ENCODE results near the gene PRDM1. TPM values are rescaled to one million over a fixed set of nuclear protein-coding genes. Genes with fewer than 3 reads are reported as not detected.
A peak's percentile ranks its signal among the peaks of the same experiment; 100 is the strongest.

Gene PRDM1
- total RNA-seq, 1 experiment from 2014 or later, result 0.11 TPM

- peak overlapping the region; percentile 60 for H3K4me2 ChIP-seq (ENCODE audit: low read depth, low read length, poor library complexity, severe bottlenecking)
- no peak overlapping the region for H3K9ac ChIP-seq (ENCODE audit: low read length)
- peak overlapping the region; percentile 39; the same call in 1 of the 2 replicates for H2AFZ ChIP-seq (ENCODE audit: low read length)
- H3K4me3 ChIP-seq (ENCODE audit: low read length), result peak overlapping the region; percentile 48; the same call in 1 of the 2 replicates
- H4K20me1 ChIP-seq (ENCODE audit: insufficient read depth, low read depth, low read length), result no peaks in the 10 kb centered on the region
- H3K79me2 ChIP-seq (ENCODE audit: low read length), result no peaks in the 10 kb centered on the region
- no peaks in the 10 kb centered on the region for H3K27me3 ChIP-seq (ENCODE audit: low read length)
- H3K36me3 ChIP-seq (ENCODE audit: insufficient read depth, low read length), result no peaks in the 10 kb centered on the region
- H3K4me1 ChIP-seq (ENCODE audit: low read length), result peaks cover 20% of the 10 kb centered on the region
- no peak for DNase-seq
- H3K27ac ChIP-seq (ENCODE audit: low read length), result no peak overlapping the region
- no peaks in the 10 kb centered on the region for H3K9me2 ChIP-seq (replicated peaks; ENCODE audit: insufficient read depth, low read length)
- H3K9me3 ChIP-seq (ENCODE audit: low read length), result no peaks in the 10 kb centered on the region
Measured at GRCh38 chr6:106126482-106126881, 40.3 kb downstream of the PRDM1 start.

DNA sequence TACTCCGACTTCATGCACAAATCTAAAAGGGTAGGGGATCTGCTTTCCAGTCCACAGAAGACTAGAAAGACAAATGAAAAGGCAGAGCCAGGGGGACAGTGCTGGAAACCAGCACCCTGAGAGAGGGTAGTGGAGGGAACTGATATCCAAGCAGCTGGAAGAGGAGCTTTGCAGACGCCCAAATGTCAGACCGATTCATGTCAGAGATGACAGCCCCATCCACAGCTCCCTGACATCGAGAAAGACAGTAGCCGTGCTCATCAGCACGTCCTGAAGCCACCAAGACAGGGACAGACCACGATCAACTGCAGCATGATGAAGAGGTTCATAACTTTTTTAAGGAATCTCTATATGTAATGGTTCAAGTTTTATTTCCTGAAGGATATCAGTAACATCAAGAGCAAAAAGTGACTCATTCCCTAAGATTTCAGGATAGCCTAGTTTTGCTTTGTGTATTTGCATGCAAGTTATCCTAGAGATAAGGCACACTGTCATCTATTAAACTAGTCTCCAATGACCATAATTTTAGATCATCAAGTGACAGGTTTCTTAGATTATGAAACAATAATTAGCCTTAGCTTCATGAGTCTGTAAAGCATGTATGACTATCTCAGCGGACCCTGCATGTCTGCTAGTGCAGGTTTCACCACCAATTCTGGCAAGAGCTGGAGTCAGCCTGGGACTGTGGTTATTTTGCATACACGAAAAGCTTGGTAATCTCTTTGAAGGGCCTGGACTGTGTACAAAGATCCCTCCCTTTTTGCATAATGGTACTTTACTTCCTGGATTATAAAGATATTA is 43.0 kb downstream of the PRDM1 start:
- Histone ChIP-seq H3K27me3 (ENCODE audit: low read length) (no peaks in the 10 kb centered on the region), H3K4me2 (ENCODE audit: low read depth, low read length, poor library complexity, severe bottlenecking) (peak overlapping the region; percentile 43), H3K4me3 (ENCODE audit: low read length) (no peak overlapping the region), H3K9ac (ENCODE audit: low read length) (no peak overlapping the region), H3K79me2 (ENCODE audit: low read length) (no peaks in the 10 kb centered on the region), H3K9me2 (replicated peaks; ENCODE audit: insufficient read depth, low read length) (no peaks in the 10 kb centered on the region), H3K36me3 (ENCODE audit: insufficient read depth, low read length) (no peaks in the 10 kb centered on the region), H2AFZ (ENCODE audit: low read length) (no peak overlapping the region), H3K9me3 (ENCODE audit: low read length) (no peaks in the 10 kb centered on the region), H3K4me1 (ENCODE audit: low read length) (peaks cover 20% of the 10 kb centered on the region), H4K20me1 (ENCODE audit: insufficient read depth, low read depth, low read length) (no peaks in the 10 kb centered on the region), H3K27ac (ENCODE audit: low read length) (no peak overlapping the region)
- peak; percentile 51 for DNase-seq

DNA sequence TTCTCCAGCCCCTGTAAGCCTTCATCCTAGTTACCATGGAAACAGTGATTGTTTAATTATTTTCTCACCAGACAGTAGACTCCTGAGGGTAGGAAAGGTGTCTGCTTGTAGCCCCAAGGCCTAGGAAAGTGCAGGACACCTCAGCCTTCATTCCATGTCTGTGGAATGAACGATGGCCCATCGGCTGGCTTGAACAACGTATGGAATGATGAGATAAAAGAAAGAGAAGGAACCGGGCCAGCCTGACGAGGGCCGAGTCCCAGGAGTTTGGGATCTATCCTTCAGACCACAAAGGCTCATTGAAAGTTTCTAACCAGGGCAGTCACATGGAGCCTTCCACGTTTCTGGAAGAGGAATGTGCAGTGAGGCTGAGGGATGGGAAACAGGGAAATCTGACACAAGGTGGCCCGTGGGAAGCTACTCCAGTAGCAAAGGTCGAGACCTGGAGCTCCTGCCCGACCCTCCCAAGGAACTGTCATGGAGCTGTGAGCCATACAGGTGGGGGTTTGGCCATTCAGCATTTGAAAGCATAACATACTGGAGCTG is 46.1 kb downstream of the PRDM1 start:
- no peak for DNase-seq

DNA sequence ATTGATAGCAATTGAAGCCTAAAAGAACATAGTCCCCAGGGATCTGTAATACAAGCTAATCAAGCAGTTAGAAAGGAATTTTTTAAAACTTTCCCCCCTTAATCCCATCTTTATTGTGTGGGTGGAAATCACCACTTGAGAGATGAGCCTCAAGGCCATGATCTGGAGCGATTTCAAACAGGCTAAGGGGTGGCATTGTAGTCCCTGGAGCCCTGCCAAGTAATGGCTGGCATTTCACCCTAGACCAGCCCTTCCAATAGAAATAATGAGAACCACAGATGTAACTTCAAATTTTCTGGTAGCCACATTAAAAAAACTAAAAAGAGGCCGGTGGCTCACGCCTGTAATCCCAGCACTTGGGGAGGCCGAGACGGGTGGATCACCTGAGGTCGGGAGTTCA is 46.9 kb downstream of the PRDM1 start:
- Histone ChIP-seq H3K27me3 (ENCODE audit: low read length) (no peaks in the 10 kb centered on the region), H3K4me3 (ENCODE audit: low read length) (no peak overlapping the region), H3K4me2 (ENCODE audit: low read depth, low read length, poor library complexity, severe bottlenecking) (no peak overlapping the region), H3K9me3 (ENCODE audit: low read length) (no peaks in the 10 kb centered on the region), H3K4me1 (ENCODE audit: low read length) (peaks cover 16% of the 10 kb centered on the region), H4K20me1 (ENCODE audit: insufficient read depth, low read depth, low read length) (no peaks in the 10 kb centered on the region), H3K79me2 (ENCODE audit: low read length) (no peaks in the 10 kb centered on the region), H3K36me3 (ENCODE audit: insufficient read depth, low read length) (no peaks in the 10 kb centered on the region), H3K9ac (ENCODE audit: low read length) (no peak overlapping the region), H2AFZ (ENCODE audit: low read length) (no peak overlapping the region), H3K27ac (ENCODE audit: low read length) (no peak overlapping the region), H3K9me2 (replicated peaks; ENCODE audit: insufficient read depth, low read length) (no peaks in the 10 kb centered on the region)
- no peak for DNase-seq

More for the DNA sequence above, 46.1 kb downstream of the PRDM1 start:
- H2AFZ ChIP-seq (ENCODE audit: low read length), result no peak overlapping the region
- H3K4me3 ChIP-seq (ENCODE audit: low read length), result no peak overlapping the region
- H3K27me3 ChIP-seq (ENCODE audit: low read length), result no peaks in the 10 kb centered on the region
- H3K9me2 ChIP-seq (replicated peaks; ENCODE audit: insufficient read depth, low read length), result no peaks in the 10 kb centered on the region
- no peaks in the 10 kb centered on the region for H4K20me1 ChIP-seq (ENCODE audit: insufficient read depth, low read depth, low read length)
- H3K4me1 ChIP-seq (ENCODE audit: low read length), result peaks cover 16% of the 10 kb centered on the region
- H3K36me3 ChIP-seq (ENCODE audit: insufficient read depth, low read length), result no peaks in the 10 kb centered on the region
- no peaks in the 10 kb centered on the region for H3K79me2 ChIP-seq (ENCODE audit: low read length)
- no peak overlapping the region for H3K9ac ChIP-seq (ENCODE audit: low read length)
- H3K9me3 ChIP-seq (ENCODE audit: low read length), result no peaks in the 10 kb centered on the region
- H3K27ac ChIP-seq (ENCODE audit: low read length), result no peak overlapping the region
- no peak overlapping the region for H3K4me2 ChIP-seq (ENCODE audit: low read depth, low read length, poor library complexity, severe bottlenecking)

DNA sequence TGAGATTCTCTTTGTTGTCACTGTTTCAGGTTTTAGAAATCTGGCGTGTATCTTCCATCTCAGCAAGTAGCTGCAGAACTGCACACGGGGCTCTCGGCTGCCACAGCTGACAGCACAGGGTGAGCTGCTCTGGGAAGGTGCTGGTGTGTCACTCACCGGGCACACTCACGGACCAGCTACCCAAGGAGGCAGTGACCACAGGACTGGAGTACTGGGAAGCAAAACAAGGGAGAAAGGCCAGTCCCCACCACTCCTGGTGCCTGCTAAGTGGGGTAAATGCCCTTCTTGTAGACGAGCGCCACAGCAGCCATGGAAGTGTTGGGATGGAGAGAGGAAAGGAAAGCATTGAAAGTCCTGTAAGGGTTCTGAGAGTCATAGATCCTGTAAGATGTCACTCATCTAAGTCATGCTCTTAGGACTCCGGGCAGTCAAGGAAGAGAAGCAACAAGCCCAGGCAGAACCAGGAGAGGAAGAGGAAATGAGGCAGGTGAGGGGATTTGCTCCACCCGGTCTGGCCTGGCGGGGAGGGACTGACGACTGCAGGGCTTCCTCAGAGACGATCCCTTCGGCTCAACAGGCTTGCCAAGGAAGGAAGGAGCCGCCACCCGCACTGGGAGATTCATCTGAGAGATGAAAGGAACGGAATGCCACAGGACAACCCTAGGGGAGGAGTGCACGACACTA is 48.1 kb downstream of the PRDM1 start:
- H2AFZ ChIP-seq (ENCODE audit: low read length), result no peak overlapping the region
- H3K9me3 ChIP-seq (ENCODE audit: low read length), result no peaks in the 10 kb centered on the region
- H3K79me2 ChIP-seq (ENCODE audit: low read length), result no peaks in the 10 kb centered on the region
- DNase-seq, result no peak
- no peaks in the 10 kb centered on the region for H3K27me3 ChIP-seq (ENCODE audit: low read length)
- H3K27ac ChIP-seq (ENCODE audit: low read length), result no peak overlapping the region
- H3K4me1 ChIP-seq (ENCODE audit: low read length), result peaks cover 14% of the 10 kb centered on the region
- no peak overlapping the region for H3K9ac ChIP-seq (ENCODE audit: low read length)
- no peak overlapping the region for H3K4me3 ChIP-seq (ENCODE audit: low read length)
- H3K9me2 ChIP-seq (replicated peaks; ENCODE audit: insufficient read depth, low read length), result no peaks in the 10 kb centered on the region
- H4K20me1 ChIP-seq (ENCODE audit: insufficient read depth, low read depth, low read length), result no peaks in the 10 kb centered on the region
- no peak overlapping the region for H3K4me2 ChIP-seq (ENCODE audit: low read depth, low read length, poor library complexity, severe bottlenecking)
- no peaks in the 10 kb centered on the region for H3K36me3 ChIP-seq (ENCODE audit: insufficient read depth, low read length)

- H2AFZ ChIP-seq (ENCODE audit: low read length), result no peak overlapping the region
- H3K9ac ChIP-seq (ENCODE audit: low read length), result no peak overlapping the region
- no peaks in the 10 kb centered on the region for H3K9me2 ChIP-seq (replicated peaks; ENCODE audit: insufficient read depth, low read length)
- no peak overlapping the region for H3K27ac ChIP-seq (ENCODE audit: low read length)
- H3K4me1 ChIP-seq (ENCODE audit: low read length), result peaks cover 6% of the 10 kb centered on the region
- no peaks in the 10 kb centered on the region for H3K27me3 ChIP-seq (ENCODE audit: low read length)
- H3K9me3 ChIP-seq (ENCODE audit: low read length), result no peaks in the 10 kb centered on the region
- H3K4me2 ChIP-seq (ENCODE audit: low read depth, low read length, poor library complexity, severe bottlenecking), result no peak overlapping the region
- no peak for DNase-seq
- H3K36me3 ChIP-seq (ENCODE audit: insufficient read depth, low read length), result no peaks in the 10 kb centered on the region
- no peak overlapping the region for H3K4me3 ChIP-seq (ENCODE audit: low read length)
- H4K20me1 ChIP-seq (ENCODE audit: insufficient read depth, low read depth, low read length), result no peaks in the 10 kb centered on the region
- H3K79me2 ChIP-seq (ENCODE audit: low read length), result no peaks in the 10 kb centered on the region
Measured at GRCh38 chr6:106134906-106135634, 48.9 kb downstream of the PRDM1 start.

- Histone ChIP-seq H3K9ac (ENCODE audit: low read length) (no peak overlapping the region), H3K79me2 (ENCODE audit: low read length) (no peaks in the 10 kb centered on the region), H3K4me3 (ENCODE audit: low read length) (no peak overlapping the region), H3K4me2 (ENCODE audit: low read depth, low read length, poor library complexity, severe bottlenecking) (no peak overlapping the region), H3K9me2 (replicated peaks; ENCODE audit: insufficient read depth, low read length) (no peaks in the 10 kb centered on the region), H3K4me1 (ENCODE audit: low read length) (peaks cover 8% of the 10 kb centered on the region; the same call in 1 of the 2 replicates), H4K20me1 (ENCODE audit: insufficient read depth, low read depth, low read length) (no peaks in the 10 kb centered on the region), H3K27ac (ENCODE audit: low read length) (no peak overlapping the region), H3K27me3 (ENCODE audit: low read length) (no peaks in the 10 kb centered on the region), H3K36me3 (ENCODE audit: insufficient read depth, low read length) (no peaks in the 10 kb centered on the region), H3K9me3 (ENCODE audit: low read length) (no peaks in the 10 kb centered on the region), H2AFZ (ENCODE audit: low read length) (no peak overlapping the region)
- DNase-seq, result no peak
Measured at GRCh38 chr6:106135911-106136571, 49.9 kb downstream of the PRDM1 start.
